ENCODE data around the gene CALN1.

GRCh38 chr7:72279203-72279602 lies 132.9 kb downstream of the CALN1 start:
- no peak for TF ChIP-seq CTCF (IDR thresholded peaks at IDR 0.05; ENCODE audit: low read length)
- TF ChIP-seq EZH2phosphoT487 (IDR thresholded peaks at IDR 0.05; ENCODE audit: low read length), result no peak
- TF ChIP-seq EZH2 (optimal IDR thresholded peaks at IDR 0.05; ENCODE audit: low read depth, low read length), result no peak
